Erythroblast (primary cell): ENCODE results near the gene WHAMM.
"Not testable (repeated sequence)": the region's sequence is repeated elsewhere in the genome, so short reads cannot be mapped to it uniquely, and the experiment has no call there.

Experiments used
- GATA1 ChIP-seq: IDR thresholded peaks from 2 replicates; pipeline ENCODE4 v1.6.1; 2011; ENCODE audit warnings: low read depth, mild to moderate bottlenecking, control low read depth, low read length, moderate library complexity
- POLR2A ChIP-seq: IDR thresholded peaks from 2 replicates; pipeline ENCODE4 v1.6.1; 2011; ENCODE audit warnings: mild to moderate bottlenecking, low read length

- not testable (repeated sequence) for TF ChIP-seq POLR2A, GATA1
Measured at GRCh38 chr15:82865981-82866380, 56.6 kb downstream of the WHAMM start.
